ENCODE results near the gene RABAC1.

DNA sequence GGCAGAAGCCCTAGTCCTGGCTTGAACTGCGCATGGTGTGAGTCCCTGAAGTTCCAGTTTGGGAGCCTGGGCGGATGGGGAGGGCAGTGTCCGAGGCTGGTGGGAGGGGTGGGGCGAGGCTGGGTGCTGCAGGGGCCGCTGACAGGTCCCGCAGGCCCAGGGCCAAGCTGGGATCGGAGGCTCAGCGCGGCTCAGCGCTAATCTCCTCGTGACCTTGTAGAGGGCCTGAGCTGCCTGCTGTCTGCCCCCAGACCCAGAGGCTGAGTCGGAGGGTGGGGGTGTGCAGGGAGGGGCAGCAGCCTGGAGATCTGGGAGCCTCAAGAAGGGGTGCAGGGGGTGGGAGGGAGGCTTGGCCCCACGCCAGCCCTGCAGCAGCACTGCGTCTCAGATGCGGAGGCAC is 31.9 kb upstream of the RABAC1 start:
- TF ChIP-seq CTCF (IDR thresholded peaks at IDR 0.05; ENCODE audit: low read length): no peak
- no peak for TF ChIP-seq EZH2 (optimal IDR thresholded peaks at IDR 0.05; ENCODE audit: low read depth, low read length)

All from MM.1S (cell line).